ENCODE data around the gene CRB2.

Gene CRB2

GRCh38 chr9:123349033-123349432 lies 7.0 kb upstream of the CRB2 start:
- DNase-seq, result no peak

- peak; percentile 61 for DNase-seq
Observed at GRCh38 chr9:123349691-123350480, 6.1 kb upstream of the CRB2 start.

GRCh38 chr9:123350590-123351310 lies 5.2 kb upstream of the CRB2 start:
- no peak for DNase-seq

GRCh38 chr9:123353041-123353440 lies 3.0 kb upstream of the CRB2 start:
- DNase-seq, result no peak

- peak; percentile 57 for DNase-seq
Observed at GRCh38 chr9:123353984-123354591, 1.9 kb upstream of the CRB2 start.

GRCh38 chr9:123354806-123355508 lies 1.0 kb upstream of the CRB2 start:
- no peak for DNase-seq

- DNase-seq, result no peak
Observed at GRCh38 chr9:123356851-123357742, 1.1 kb downstream of the CRB2 start.

GRCh38 chr9:123357743-123358059 lies 1.7 kb downstream of the CRB2 start:
- no peak for DNase-seq

GRCh38 chr9:123358181-123358905 lies 2.3 kb downstream of the CRB2 start:
- DNase-seq, result no peak

GRCh38 chr9:123359106-123359505 lies 3.1 kb downstream of the CRB2 start:
- no peak for DNase-seq

- DNase-seq, result no peak
Observed at GRCh38 chr9:123359546-123359945, 3.5 kb downstream of the CRB2 start.

- peak; percentile 31 for DNase-seq
Observed at GRCh38 chr9:123360161-123361085, 4.4 kb downstream of the CRB2 start.

- no peak for DNase-seq
Observed at GRCh38 chr9:123361086-123361730, 5.2 kb downstream of the CRB2 start.

- no peak for DNase-seq
Observed at GRCh38 chr9:123361731-123362510, 5.9 kb downstream of the CRB2 start.

- DNase-seq, result no peak
Observed at GRCh38 chr9:123362856-123363255, 6.9 kb downstream of the CRB2 start.

- DNase-seq, result no peak
Observed at GRCh38 chr9:123364241-123364824, 8.3 kb downstream of the CRB2 start.

GRCh38 chr9:123365287-123365880 lies 9.4 kb downstream of the CRB2 start:
- no peak for DNase-seq

GRCh38 chr9:123365881-123366528 lies 10.0 kb downstream of the CRB2 start:
- DNase-seq, result no peak

Data from activated CD4-positive, alpha-beta T cell treated with anti-CD3 and anti-CD28 coated beads, Interleukin-2, amount 50 U/mL, for 1 hour (primary cell).